Measurements from ENCODE around the gene MRPS9.

The MRPS9 gene

GRCh38 chr2:105076121-105076520 is 38.3 kb downstream of the MRPS9 start:
- no peak overlapping the region for H3K27ac ChIP-seq
- TF ChIP-seq ZFX (IDR thresholded peaks at IDR 0.05; ENCODE audit: borderline replicate concordance) (no peak), CTCF (IDR thresholded peaks at IDR 0.05) (no peak)

- no peak for TF ChIP-seq ZFX (IDR thresholded peaks at IDR 0.05; ENCODE audit: borderline replicate concordance)
- no peak for TF ChIP-seq CTCF (IDR thresholded peaks at IDR 0.05)
These were observed 41.1 kb downstream of the MRPS9 start for GRCh38 chr2:105078906-105079495.

GRCh38 chr2:105080461-105080860 is 42.6 kb downstream of the MRPS9 start:
- H3K27ac ChIP-seq = no peak overlapping the region
- no peak for TF ChIP-seq ZFX (IDR thresholded peaks at IDR 0.05; ENCODE audit: borderline replicate concordance)
- TF ChIP-seq CTCF (IDR thresholded peaks at IDR 0.05) = no peak

More at GRCh38 chr2:105078906-105079495, 41.1 kb downstream of the MRPS9 start:
- H3K27ac ChIP-seq = no peak overlapping the region

- H3K27ac ChIP-seq = no peak overlapping the region
- TF ChIP-seq CTCF (IDR thresholded peaks at IDR 0.05) (no peak), ZFX (IDR thresholded peaks at IDR 0.05; ENCODE audit: borderline replicate concordance) (no peak)
These were observed 43.2 kb downstream of the MRPS9 start for GRCh38 chr2:105081006-105081601.

GRCh38 chr2:105082107-105082506 is 44.2 kb downstream of the MRPS9 start:
- no peak for TF ChIP-seq ZFX (IDR thresholded peaks at IDR 0.05; ENCODE audit: borderline replicate concordance)
- TF ChIP-seq CTCF (IDR thresholded peaks at IDR 0.05) = no peak
- no peak overlapping the region for H3K27ac ChIP-seq

- no peak overlapping the region for H3K27ac ChIP-seq
- TF ChIP-seq CTCF (IDR thresholded peaks at IDR 0.05) = no peak
- TF ChIP-seq ZFX (IDR thresholded peaks at IDR 0.05; ENCODE audit: borderline replicate concordance) = no peak
These were observed 47.7 kb downstream of the MRPS9 start for GRCh38 chr2:105085525-105085924.

- no peak overlapping the region for H3K27ac ChIP-seq
- TF ChIP-seq CTCF (IDR thresholded peaks at IDR 0.05) (no peak), ZFX (IDR thresholded peaks at IDR 0.05; ENCODE audit: borderline replicate concordance) (no peak)
These were observed 49.4 kb downstream of the MRPS9 start for GRCh38 chr2:105087273-105087672.

All from 22Rv1 (cell line).